Panc1 (cell line): Measurements from ENCODE around the gene AKAP6. TPM values are rescaled to one million over a fixed set of nuclear protein-coding genes. Genes with fewer than 3 reads are reported as not detected.

ENCODE experiments used
- ATAC-seq: fragments of 200-7000 bp; cut with Tn5 transposase; 2 replicates; pipeline ENCODE4 v1.9.1; 2020; ENCODE audit warnings: mild to moderate bottlenecking, moderate library complexity
- BruUV-seq: library from RNA; stranded (reverse); fragments of 400-500 nt; replicated peaks from 2 replicates; lab custom pipeline; 2021; lab: Mats Ljungman, UMichigan
- CTCF ChIA-PET: fragments of 300-600 bp; sonication (Branson Sonifier 250); formaldehyde crosslinking; loops from one replicate; lab custom pipeline; 2022; ENCODE audit warnings: antibody characterized with exemption; lab: Charles Lee
- POLR2A ChIA-PET: fragments of 300-600 bp; sonication (Branson Sonifier 250); formaldehyde crosslinking; loops from one replicate; lab custom pipeline; 2022; ENCODE audit warnings: antibody characterized with exemption; lab: Charles Lee
- DNase-seq: peaks from one replicate; pipeline ENCODE4 v3.0.0-alpha.2; 2010; ENCODE audit warnings: low read depth, low spot score
- H3K27ac ChIP-seq: 2 replicates; pipeline ENCODE4 v1.5.1; 2011; ENCODE audit warnings: mild to moderate bottlenecking, low read length, inconsistent platforms
- H3K27me3 ChIP-seq: fragments of 200-500 bp; sonication (Bioruptor generic); 2 replicates; pipeline ENCODE4 v1.6.0; 2014; ENCODE audit warnings: low read length, inconsistent platforms; ENCODE audit not compliant: control insufficient read depth, insufficient read depth
- H3K36me3 ChIP-seq: fragments of 200-500 bp; sonication (Bioruptor generic); 2 replicates; pipeline ENCODE4 v1.5.1; 2014; ENCODE audit warnings: inconsistent platforms, mild to moderate bottlenecking, low read length, moderate library complexity; ENCODE audit not compliant: control insufficient read depth, insufficient read depth
- H3K4me1 ChIP-seq: 2 replicates; pipeline ENCODE4 v1.5.1; 2011; ENCODE audit warnings: inconsistent platforms, mild to moderate bottlenecking, low read length, moderate library complexity; ENCODE audit not compliant: control insufficient read depth, insufficient read depth
- H3K4me3 ChIP-seq, 2 experiments: 2 replicates each; pipeline ENCODE4 v1.5.1; 2011 to 2012; ENCODE audit warnings: low read depth in 2 of 2, low read length in 2 of 2, mild to moderate bottlenecking in 2 of 2, inconsistent platforms in 1 of 2, moderate library complexity in 1 of 2
- H3K9me3 ChIP-seq: fragments of 200-500 bp; sonication (Bioruptor generic); 2 replicates; pipeline ENCODE4 v1.5.1; 2014; ENCODE audit warnings: low read depth, mild to moderate bottlenecking, inconsistent platforms, low read length, moderate library complexity; ENCODE audit not compliant: control insufficient read depth, insufficient read depth
- CTCF ChIP-seq: fragments of 450-650 bp; IDR thresholded peaks from 2 replicates; pipeline ENCODE4 v1.5.1; 2017; ENCODE audit warnings: mild to moderate bottlenecking
- POLR2AphosphoS5 ChIP-seq: IDR thresholded peaks from 2 replicates; pipeline ENCODE4 v1.6.1; 2012; ENCODE audit warnings: mild to moderate bottlenecking, low read depth, low read length, moderate library complexity
- REST ChIP-seq, 2 experiments: IDR thresholded peaks; 2 replicates each; pipeline ENCODE4 v1.6.1; 2011 to 2012; ENCODE audit warnings: low read depth in 2 of 2, control low read depth in 1 of 2, low read length in 1 of 2, mild to moderate bottlenecking in 1 of 2, moderate library complexity in 1 of 2; ENCODE audit not compliant: insufficient read depth in 1 of 2
- SIN3A ChIP-seq: IDR thresholded peaks from 2 replicates; pipeline ENCODE4 v1.6.1; 2012; ENCODE audit warnings: low read depth, mild to moderate bottlenecking, low read length, moderate library complexity, borderline replicate concordance; ENCODE audit not compliant: insufficient read depth
- TCF7L2 ChIP-seq: IDR thresholded peaks from 2 replicates; pipeline ENCODE4 v1.6.1; 2011; ENCODE audit warnings: mild to moderate bottlenecking, low read depth, low read length, inconsistent platforms
- in situ Hi-C: cut with HindIII; loops from 2 replicates; pipeline ENCODE4 v1.10.0; 2016; ENCODE audit warnings: low sequenced_read_pairs, low pct_unique_long_range_greater_than_20kb
- intact Hi-C: fragments of 100-400 bp; cut with micrococcal nuclease; formaldehyde crosslinking; loops from one replicate; pipeline ENCODE4 v1.10.0; 2022; ENCODE audit not compliant: unreplicated experiment
- total RNA-seq: library from RNA; stranded (reverse); gene quantifications from one replicate; pipeline ENCODE4 v1.2.1, GENCODE V29; 2021; ENCODE audit not compliant: unreplicated experiment

AKAP6 gene
- total RNA-seq, 1 experiment from 2014 or later: 0.82 TPM

DNA sequence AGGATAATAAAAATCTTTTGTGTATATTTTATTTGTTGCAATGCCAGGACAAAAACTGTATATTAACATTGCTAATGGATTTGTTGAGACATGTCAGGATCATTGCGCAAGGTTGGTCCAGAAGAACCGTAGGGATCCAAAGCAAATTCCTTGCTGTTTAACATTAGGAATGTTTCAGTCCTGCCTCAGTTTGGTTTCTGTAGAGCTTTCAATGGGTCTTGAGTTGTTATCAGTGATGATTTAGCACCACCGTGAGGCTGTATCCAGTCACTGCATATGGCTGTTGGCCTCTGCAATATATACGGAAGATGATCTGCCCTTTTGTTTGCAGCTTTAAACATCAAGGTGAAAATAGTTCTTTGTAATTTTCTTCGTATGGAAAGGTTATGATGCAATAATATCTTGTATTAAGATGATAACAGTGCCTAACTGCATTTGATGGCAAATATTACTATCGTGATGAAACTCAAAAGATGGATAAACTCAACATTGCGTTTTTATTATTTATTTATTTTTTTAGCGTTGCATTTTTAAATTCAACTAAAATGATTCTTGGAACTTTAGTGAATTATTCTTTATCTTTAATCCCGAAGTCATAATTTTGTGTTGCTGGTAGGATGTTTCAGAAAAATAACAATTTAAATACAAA, 231.2 kb downstream of the AKAP6 start:
- no peaks in the 10 kb centered on the region for H3K9me3 ChIP-seq
- no TSS peak for BruUV-seq
- no peak overlapping the region for H3K27ac ChIP-seq
- no peak overlapping the region for H3K4me3 ChIP-seq
- H3K4me1 ChIP-seq: no peaks in the 10 kb centered on the region
- intact Hi-C loops (no loop called here), in situ Hi-C loops (no loop called here)
- no peak for TF ChIP-seq TCF7L2
- peak; percentile 79 for TF ChIP-seq CTCF
- ATAC-seq (peak; percentile 86), DNase-seq (peak; percentile 30)
- no peaks in the 10 kb centered on the region for H3K36me3 ChIP-seq
- H3K27me3 ChIP-seq: no peaks in the 10 kb centered on the region
- CTCF ChIA-PET: no interaction called here
- POLR2A ChIA-PET: no interaction called here

- Histone ChIP-seq H3K4me3 (no peak overlapping the region), H3K36me3 (no peaks in the 10 kb centered on the region), H3K27me3 (no peaks in the 10 kb centered on the region), H3K4me1 (no peaks in the 10 kb centered on the region), H3K27ac (no peak overlapping the region), H3K9me3 (no peaks in the 10 kb centered on the region)
- intact Hi-C loops (no loop called here), in situ Hi-C loops (no loop called here)
- POLR2A ChIA-PET: no interaction called here
- TF ChIP-seq CTCF (no peak), TCF7L2 (no peak), REST (IDR thresholded peaks at IDR 0.05; ENCODE audit: insufficient read depth in 1 of 2, low read depth in 2 of 2, low read length in 1 of 2) (no peak), SIN3A (no peak), POLR2AphosphoS5 (no peak)
- BruUV-seq: no TSS peak
- CTCF ChIA-PET: no interaction called here
- no peak for DNase-seq
- no peak for ATAC-seq
Observed at GRCh38 chr14:32561520-32561919, 232.4 kb downstream of the AKAP6 start.
